Raji (cell line): ENCODE measurements around the gene SULT1C2.

Experiments used
- POLR2A ChIP-seq: IDR thresholded peaks from 2 replicates; pipeline ENCODE4 v1.6.1; 2011; ENCODE audit warnings: low read depth, low read length, control low read depth; ENCODE audit not compliant: insufficient read depth

SULT1C2 gene

GRCh38 chr2:108271691-108272253 lies 16.9 kb upstream of the SULT1C2 start:
- TF ChIP-seq POLR2A, result no peak

GRCh38 chr2:108278631-108279030 lies 10.1 kb upstream of the SULT1C2 start:
- TF ChIP-seq POLR2A, result no peak

GRCh38 chr2:108279468-108279867 lies 9.2 kb upstream of the SULT1C2 start:
- no peak for TF ChIP-seq POLR2A

- TF ChIP-seq POLR2A, result no peak
These were observed 8.2 kb upstream of the SULT1C2 start for GRCh38 chr2:108280466-108280865.

- TF ChIP-seq POLR2A, result no peak
These were observed 3.1 kb upstream of the SULT1C2 start for GRCh38 chr2:108285616-108286015.

GRCh38 chr2:108287169-108287568 lies 1.5 kb upstream of the SULT1C2 start:
- no peak for TF ChIP-seq POLR2A

- no peak for TF ChIP-seq POLR2A
These were observed 5.2 kb downstream of the SULT1C2 start for GRCh38 chr2:108293850-108294249.

GRCh38 chr2:108297436-108298141 lies 8.9 kb downstream of the SULT1C2 start:
- TF ChIP-seq POLR2A, result no peak

GRCh38 chr2:108301558-108301957 lies 12.9 kb downstream of the SULT1C2 start:
- no peak for TF ChIP-seq POLR2A

- no peak for TF ChIP-seq POLR2A
These were observed 16.3 kb downstream of the SULT1C2 start for GRCh38 chr2:108304975-108305374.

GRCh38 chr2:108305901-108306300 lies 17.2 kb downstream of the SULT1C2 start:
- no peak for TF ChIP-seq POLR2A

- TF ChIP-seq POLR2A, result no peak
These were observed 21.2 kb downstream of the SULT1C2 start for GRCh38 chr2:108309903-108310302.

GRCh38 chr2:108314586-108315296 lies 26.0 kb downstream of the SULT1C2 start:
- no peak for TF ChIP-seq POLR2A

GRCh38 chr2:108315444-108315934 lies 26.8 kb downstream of the SULT1C2 start:
- no peak for TF ChIP-seq POLR2A

GRCh38 chr2:108316033-108316432 lies 27.3 kb downstream of the SULT1C2 start:
- TF ChIP-seq POLR2A, result no peak
